ENCODE measurements around the gene PRG2.
"Not testable (repeated sequence)": the region's sequence is repeated elsewhere in the genome, so short reads cannot be mapped to it uniquely, and the experiment has no call there.

PRG2 gene

DNA sequence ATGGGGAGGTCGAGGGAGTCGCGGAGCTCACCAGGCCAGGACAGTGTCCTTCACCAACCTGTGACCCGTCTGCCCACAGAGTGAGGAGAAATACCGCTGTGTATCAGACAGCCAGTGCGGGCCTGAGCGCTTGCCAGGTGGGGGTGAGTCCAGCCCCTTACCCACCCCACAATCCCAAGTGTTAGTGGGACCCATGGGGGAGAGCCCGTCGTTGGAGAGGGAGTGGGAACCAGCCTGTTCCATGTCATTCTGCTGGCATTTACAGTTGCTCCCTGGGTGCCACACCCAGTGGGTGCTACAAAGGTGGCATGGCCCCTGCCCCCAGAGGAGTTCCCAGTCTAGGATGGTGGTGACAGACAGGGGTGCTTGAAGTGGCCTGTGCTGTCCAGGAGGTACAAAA, 43.1 kb downstream of the PRG2 start:
- DNase-seq (ENCODE audit: low spot score): no peak

- DNase-seq (ENCODE audit: low spot score): peak; percentile 81
Observed at GRCh38 chr11:57345555-57346211, 44.8 kb downstream of the PRG2 start.

DNA sequence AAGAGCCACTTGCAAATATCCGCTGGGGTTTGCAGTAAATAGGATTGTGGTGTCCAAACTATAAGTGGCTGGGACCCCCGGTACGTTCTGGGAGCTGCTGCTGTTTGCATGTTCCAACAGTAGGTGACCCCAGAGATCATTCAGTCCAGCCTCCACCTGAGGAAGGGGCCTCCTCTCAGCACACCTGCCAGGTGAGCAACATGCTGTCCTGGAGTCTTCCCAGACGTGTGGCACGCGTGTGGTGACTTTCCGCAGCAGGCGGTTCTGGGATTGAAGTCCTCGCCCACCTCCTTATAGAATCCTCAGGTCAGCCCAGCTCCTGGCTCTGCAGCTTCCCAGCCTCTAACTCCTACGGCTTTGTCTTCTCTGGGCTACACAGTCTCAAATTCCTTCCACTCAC, 45.6 kb downstream of the PRG2 start:
- no peak for DNase-seq (ENCODE audit: low spot score)

DNA sequence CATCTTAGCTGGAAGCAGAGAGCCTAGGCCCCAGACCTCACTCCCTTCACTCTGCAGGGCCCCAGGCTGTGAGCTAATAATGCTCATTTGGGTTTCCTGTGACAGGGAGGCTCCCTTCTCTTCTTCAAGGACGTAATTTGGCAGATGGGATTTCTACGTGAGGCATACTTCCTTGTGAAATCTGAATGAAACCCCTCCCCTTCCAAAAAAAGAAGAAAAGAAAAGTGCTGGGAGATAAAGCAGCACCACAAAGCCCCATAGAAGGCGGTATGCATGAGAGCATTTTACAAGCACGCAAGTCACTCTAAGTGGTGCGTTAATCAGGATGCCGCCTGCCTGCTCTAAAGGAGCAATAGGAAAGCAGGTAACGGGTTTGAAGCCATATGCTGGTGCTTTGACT, 46.6 kb downstream of the PRG2 start:
- DNase-seq (ENCODE audit: low spot score): no peak

- no peak for DNase-seq (ENCODE audit: low spot score)
Observed at GRCh38 chr11:57342702-57343101, 47.7 kb downstream of the PRG2 start.

DNA sequence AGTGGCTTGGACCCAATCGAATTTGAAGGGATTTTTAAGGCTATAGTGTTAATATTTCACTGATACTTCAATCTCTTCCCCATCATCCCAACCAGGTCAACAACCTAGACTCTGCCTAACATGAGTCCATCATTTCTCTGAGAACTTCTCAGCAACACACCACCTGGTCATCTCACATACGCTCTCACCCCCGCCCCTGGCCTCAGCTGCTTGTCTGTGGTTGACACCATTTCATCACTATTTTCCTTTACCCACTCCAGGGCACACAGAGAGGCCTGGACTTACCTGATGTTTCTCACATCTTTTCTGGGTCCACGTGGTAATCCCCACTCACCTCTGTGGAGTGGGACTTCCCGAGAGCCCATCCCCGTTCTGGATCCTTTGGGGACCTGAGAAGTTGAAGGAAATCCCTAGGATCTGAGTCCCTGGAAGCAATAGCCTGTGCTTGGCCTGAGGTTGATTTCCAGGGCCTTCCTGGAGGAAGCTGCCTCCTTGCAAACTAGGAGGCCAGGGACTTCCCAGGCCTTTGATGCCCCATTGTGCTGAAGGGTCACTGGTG, 49.1 kb downstream of the PRG2 start:
- DNase-seq (ENCODE audit: low spot score): no peak

GRCh38 chr11:57340039-57340615, 50.3 kb downstream of the PRG2 start:
- no peak for DNase-seq (ENCODE audit: low spot score)

DNA sequence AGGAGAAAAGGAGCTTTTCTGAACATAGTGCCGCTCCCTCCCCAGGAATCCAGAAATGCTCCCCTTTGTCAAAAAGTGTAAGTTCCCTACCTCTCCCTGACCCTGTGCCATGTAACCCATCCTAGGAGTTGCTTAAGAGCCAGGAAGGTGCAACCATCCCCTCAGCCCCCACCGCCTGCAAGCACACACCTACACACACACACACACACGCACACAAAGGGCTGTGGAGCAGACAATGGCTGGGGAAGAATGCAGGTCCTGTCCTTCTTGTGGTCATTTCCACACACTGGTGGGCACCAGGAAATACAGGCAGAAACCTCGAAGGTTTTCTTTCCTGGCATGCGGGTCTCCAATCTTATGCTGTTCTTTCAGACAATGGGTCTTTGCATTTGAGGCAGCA, 51.1 kb downstream of the PRG2 start:
- DNase-seq (ENCODE audit: low spot score): no peak

DNA sequence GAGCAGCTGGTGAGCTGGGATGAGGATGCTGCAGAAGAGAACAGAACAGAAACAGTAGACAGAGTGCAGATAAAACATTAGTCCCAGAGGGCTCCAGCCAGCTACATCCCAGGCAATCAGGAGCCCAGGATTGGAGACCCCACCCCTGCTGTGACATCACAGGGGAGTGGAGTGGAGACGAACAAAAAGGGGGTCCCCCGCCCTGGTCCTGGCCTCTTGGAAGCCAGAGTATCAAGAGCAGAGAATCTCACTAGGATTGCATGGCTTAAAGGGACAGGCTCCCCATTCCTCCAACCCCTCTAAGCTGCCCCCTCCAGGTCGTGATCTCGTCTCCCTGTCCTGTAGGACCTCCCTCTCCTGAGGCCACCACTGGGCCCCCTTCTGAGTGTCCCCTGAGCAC, 52.3 kb downstream of the PRG2 start, which contains the start of gene P2RX3:
TSS of gene P2RX3 (plus strand) at position 211 of the 400 bp plus-strand sequence. CDS start 199 bp downstream, outside the sequence.
- DNase-seq (ENCODE audit: low spot score): no peak

DNA sequence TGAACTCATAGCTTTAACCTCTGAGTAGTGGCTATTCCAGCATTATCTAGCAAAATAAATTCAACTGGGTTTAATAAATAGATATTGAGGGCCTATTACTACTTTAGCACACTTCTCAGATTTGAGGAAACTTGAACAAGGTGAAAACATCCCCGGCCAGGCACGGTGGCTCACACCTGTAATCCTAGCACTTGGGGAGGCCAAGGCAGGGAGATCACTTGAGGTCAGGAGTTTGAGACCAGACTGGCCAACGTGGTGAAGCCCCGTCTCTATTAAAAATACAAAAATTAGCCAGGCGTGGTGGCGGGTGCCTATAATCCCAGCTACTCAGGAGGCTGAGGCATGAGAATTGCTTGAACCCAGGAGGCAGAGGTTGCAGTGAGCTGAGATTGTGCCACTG, 53.6 kb downstream of the PRG2 start:
- not testable (repeated sequence) for DNase-seq (ENCODE audit: low spot score)
